HepG2 (cell line): ENCODE data around the gene ACP2.

ENCODE experiments used
- AFF4 ChIP-seq: sonication (generic); formaldehyde crosslinking; IDR thresholded peaks from 2 replicates; pipeline ENCODE4 v1.4.0; 2020; ENCODE audit warnings: missing genetic modification reagents
- AHR ChIP-seq: IDR thresholded peaks from 2 replicates; pipeline ENCODE4 v1.6.1; 2018; ENCODE audit warnings: missing genetic modification reagents, missing compliant biosample characterization
- CEBPG ChIP-seq: IDR thresholded peaks from 2 replicates; pipeline ENCODE4 v1.6.1; 2016
- FOXM1 ChIP-seq: sonication (generic); formaldehyde crosslinking; IDR thresholded peaks from 2 replicates; pipeline ENCODE4 v1.5.0; 2020; ENCODE audit warnings: missing genetic modification reagents
- HIC2 ChIP-seq: sonication (generic); formaldehyde crosslinking; IDR thresholded peaks from 2 replicates; pipeline ENCODE4 v1.9.0; 2022; ENCODE audit warnings: low read depth, missing genetic modification reagents
- MEIS2 ChIP-seq: sonication (generic); formaldehyde crosslinking; IDR thresholded peaks from 2 replicates; pipeline ENCODE4 v1.9.0; 2021; ENCODE audit warnings: mild to moderate bottlenecking, missing genetic modification reagents
- PHF20 ChIP-seq: sonication (generic); formaldehyde crosslinking; IDR thresholded peaks from 2 replicates; pipeline ENCODE4 v1.5.0; 2020; ENCODE audit warnings: mild to moderate bottlenecking, missing genetic modification reagents
- POLR2A ChIP-seq, 2 experiments: IDR thresholded peaks; 2 replicates each; pipeline ENCODE4 v1.6.1; 2011; ENCODE audit warnings: low read depth in 2 of 2, low read length in 2 of 2, mild to moderate bottlenecking in 1 of 2, moderate library complexity in 1 of 2; ENCODE audit not compliant: insufficient read depth in 1 of 2
- RFX1 ChIP-seq: fragments of 450-650 bp; IDR thresholded peaks from 2 replicates; pipeline ENCODE4 v1.6.1; 2017
- SMARCE1 ChIP-seq: fragments of 450-650 bp; IDR thresholded peaks from 2 replicates; pipeline ENCODE4 v1.6.1; 2017; ENCODE audit warnings: borderline replicate concordance
- ZNF3 ChIP-seq: IDR thresholded peaks from 2 replicates; pipeline ENCODE4 v1.7.0; 2017; ENCODE audit warnings: inconsistent platforms
- ZNF615 ChIP-seq: sonication (generic); formaldehyde crosslinking; IDR thresholded peaks from 2 replicates; pipeline ENCODE4 v1.5.0; 2020; ENCODE audit warnings: mild to moderate bottlenecking, missing genetic modification reagents, borderline replicate concordance

DNA sequence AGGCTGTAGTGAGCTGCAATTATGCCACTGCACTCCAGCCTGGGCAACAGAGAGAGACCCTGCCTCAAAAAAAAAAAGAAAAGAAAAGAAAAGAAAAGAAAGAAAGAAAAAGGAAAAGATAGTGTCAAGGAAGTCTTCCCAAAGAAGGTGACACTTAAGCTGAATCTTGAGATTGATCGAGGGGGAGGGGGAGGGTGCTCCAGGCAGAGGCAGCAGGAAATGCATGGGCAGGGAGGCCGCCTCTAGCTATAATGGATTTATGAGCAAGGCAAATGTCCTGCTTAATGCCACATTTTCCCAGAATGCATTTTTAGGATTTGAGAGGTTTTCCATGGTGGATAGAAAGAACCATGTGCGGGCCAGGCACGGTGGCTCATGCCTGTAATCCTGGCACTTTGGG, 47.6 kb downstream of the ACP2 start:
- no peak for TF ChIP-seq CEBPG (CRISPR knock-in tag)
- no peak for TF ChIP-seq AHR
- TF ChIP-seq ZNF3 (CRISPR knock-in tag): no peak
- no peak for TF ChIP-seq ZNF615
- no peak for TF ChIP-seq FOXM1 (CRISPR knock-in tag)
- no peak for TF ChIP-seq RFX1
- TF ChIP-seq SMARCE1: no peak
- no peak for TF ChIP-seq PHF20 (CRISPR knock-in tag)
- TF ChIP-seq HIC2 (CRISPR knock-in tag): no peak
- no peak for TF ChIP-seq POLR2A (IDR thresholded peaks at IDR 0.05; ENCODE audit: insufficient read depth in 1 of 2, low read depth in 2 of 2, low read length in 2 of 2)
- no peak for TF ChIP-seq AFF4
- no peak for TF ChIP-seq MEIS2 (CRISPR knock-in tag)
